DND-41 (cell line): ENCODE data around the gene UFM1.

Experiments used
- CTCF ChIP-seq: IDR thresholded peaks from 2 replicates; pipeline ENCODE4 v1.5.1; 2012; ENCODE audit warnings: borderline replicate concordance, low read length, moderate library complexity, mild to moderate bottlenecking; ENCODE audit not compliant: poor library complexity, severe bottlenecking; ENCODE audit errors: extremely low read depth
- EZH2 ChIP-seq: IDR thresholded peaks from 3 replicates; pipeline ENCODE4 v1.6.1; 2012; ENCODE audit warnings: borderline replicate concordance, low read depth, mild to moderate bottlenecking, moderate library complexity, low read length, inconsistent platforms; ENCODE audit not compliant: severe bottlenecking

- TF ChIP-seq CTCF (no peak), EZH2 (no peak)
Observed at GRCh38 chr13:38341149-38341692, 8.4 kb upstream of the UFM1 start.
